DMS114 treated with DMSO at 0.1 percent for 48 hours (cell line): ENCODE measurements around the gene C2orf92.
"Not testable (repeated sequence)": the region's sequence is repeated elsewhere in the genome, so short reads cannot be mapped to it uniquely, and the experiment has no call there.

Experiments used
- DNase-seq: peaks from one replicate; lab custom pipeline; 2025; ENCODE audit not compliant: unreplicated experiment; lab: John Stamatoyannopoulos, UW

Gene C2orf92

DNA sequence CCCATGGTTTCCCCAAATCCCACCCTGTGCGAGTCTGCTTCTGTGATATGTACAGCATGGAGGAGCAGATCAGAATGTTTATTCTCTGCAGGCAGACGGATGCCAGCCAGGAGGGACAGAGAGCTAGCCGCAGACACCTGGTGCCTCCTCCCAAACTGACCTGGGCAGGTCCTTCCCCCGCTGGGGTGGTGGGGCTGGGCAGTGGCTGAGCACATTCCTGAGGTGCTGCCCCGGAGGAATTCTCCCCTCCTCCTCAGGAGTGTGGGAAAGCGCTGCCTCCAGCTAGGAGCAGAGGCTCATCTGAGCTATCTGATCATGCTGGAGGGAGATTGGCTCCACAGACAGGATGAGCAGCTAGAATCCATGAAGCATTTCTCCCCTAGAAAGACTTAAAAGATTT, 21.7 kb downstream of the C2orf92 start:
- no peak for DNase-seq

DNA sequence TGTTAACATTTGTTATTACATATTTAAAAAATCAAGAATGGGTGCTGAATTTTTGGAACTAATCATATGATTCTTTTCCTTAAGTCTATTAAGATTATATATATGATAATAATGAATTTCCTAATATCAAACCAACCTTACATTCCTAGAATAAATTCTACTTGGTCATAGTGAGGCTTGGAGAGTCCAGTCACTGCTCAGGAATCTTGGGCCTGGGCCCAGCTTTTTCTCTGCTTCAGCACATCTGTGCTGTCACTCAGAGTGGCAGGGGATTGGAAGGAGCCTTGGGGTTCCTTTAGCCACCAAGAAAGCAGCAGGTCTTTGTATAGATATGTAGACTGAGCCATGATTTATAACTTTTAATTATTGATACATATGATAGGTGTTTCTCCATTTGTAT, 24.0 kb downstream of the C2orf92 start:
- no peak for DNase-seq

DNA sequence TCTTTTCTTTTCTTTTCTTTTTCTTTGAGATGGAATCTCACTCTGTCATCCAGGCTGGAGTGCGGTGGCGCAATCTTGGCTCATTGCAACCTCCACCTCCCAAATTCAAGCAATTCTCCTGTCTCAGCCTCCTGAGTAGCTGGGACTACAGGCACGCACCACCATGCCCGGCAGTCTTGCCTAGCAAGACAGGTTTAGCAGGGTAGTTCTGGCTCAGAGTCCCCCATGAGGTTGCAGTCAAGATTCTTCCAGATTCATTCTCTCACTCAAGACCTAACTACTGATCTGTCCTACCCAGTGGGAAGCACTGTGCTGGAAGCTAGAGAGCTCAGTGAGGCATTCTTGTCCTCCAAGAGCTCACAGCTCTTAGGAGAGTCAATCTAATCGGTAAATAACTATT, 26.2 kb downstream of the C2orf92 start:
- DNase-seq: no peak

DNA sequence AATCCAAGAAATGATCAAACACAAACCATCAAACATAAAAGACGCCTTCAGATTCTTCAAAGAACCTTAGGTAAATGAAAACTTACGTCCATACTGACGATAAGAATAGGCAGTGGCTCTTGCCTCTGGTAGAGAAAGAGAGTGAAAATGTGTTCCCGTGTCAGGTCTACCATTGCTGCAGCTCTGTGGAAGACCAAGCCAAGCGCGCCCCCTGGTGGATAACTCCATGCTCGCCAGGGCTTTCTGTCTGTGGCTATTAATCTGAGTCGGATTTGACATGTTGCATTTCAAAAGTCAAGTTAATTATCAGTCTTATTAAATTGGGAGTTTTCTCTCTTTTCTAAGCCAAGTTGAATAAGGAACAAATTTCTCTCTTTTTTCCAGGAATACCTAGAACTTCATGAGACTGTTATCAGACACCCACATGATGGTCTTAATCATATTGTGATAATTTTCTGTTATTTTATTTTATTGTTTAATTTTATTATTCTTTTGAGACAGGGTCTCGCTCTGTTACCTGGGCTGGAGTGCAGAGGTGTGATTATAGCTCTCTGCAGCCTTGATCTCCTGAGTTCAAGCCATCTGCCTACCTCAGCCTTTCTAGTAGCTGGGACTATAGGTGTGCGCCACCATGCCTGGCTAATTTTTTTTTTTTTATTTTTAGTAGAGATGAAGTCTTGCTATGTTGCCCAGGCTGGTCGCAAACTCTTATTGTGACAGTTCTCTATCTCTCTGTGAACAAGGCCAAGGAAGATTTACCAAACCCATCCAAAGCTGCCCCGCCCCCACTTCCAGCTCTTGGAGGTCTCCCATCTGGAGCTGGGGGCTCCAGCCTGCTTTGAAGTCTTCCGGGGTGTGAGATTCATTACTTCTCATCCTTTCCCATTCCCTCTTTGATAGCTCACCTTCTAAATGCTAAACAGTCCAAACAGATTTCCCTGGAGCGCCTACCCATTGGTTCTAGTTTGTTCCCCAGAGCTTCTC, 28.0 kb downstream of the C2orf92 start:
- peak; percentile 81 for DNase-seq

- no peak for DNase-seq
These were observed 29.0 kb downstream of the C2orf92 start for GRCh38 chr2:97698530-97698929.

DNA sequence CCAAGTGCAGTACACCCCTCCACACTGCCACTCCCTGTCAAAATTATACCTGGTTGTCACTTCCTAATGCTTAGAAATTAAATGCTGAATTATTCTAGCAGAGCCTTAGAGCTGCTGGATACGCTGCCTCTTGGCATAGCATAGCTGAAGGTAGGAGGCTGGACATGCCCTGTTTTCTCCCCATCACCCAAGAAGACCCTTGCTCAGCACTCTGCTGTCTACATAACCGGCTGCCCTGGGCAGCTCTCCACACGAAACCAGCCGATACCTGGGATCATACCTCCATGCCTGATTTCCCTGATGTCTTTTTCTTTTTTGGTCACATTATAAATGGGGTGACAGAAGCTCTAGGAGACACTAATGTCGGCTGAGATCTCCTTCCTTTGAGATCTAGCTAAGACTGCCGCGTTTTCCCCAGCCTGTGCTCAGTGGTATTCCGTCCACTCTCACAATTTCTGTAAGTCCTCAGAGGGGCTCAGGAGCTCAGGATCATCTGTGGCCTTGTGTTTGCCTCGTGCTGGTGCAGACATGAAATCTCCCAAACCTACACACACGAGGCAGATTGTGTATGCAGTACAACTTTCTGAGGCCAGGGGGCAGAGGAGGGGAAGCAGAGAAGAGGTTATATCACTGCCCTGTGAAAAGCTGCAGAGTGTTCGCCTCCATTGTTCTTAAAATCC, 30.4 kb downstream of the C2orf92 start:
- DNase-seq: peak; percentile 61

GRCh38 chr2:97701186-97701585, 31.7 kb downstream of the C2orf92 start:
- no peak for DNase-seq

DNA sequence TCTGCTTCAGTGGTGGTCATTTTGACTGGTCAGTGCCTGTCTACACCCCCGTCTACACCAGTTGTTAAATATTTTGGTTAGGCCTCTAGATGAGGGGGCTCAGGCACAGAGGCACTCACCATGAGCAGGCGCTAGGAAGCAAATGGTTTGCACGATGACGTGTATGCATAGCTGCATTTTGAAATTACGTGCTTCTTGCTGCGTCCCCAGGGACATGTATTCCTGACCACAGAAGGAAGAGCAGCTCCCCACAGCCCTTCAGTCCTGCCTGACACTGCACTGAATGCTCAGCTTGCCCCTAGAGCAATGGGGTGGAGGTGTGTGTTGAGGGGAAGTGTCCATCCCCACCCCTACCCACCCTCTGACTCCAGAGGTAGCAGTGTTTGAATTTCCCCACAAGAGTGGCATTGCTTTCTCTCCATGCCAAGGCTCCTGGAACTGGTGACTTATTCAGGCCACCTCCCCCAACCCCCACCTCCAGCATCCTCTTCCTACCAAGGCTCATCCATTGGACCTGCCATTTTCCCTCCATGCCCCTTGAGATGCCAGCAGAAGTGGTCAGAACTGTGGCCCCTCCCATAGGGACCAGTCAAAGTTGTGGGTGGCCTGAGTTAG, 32.4 kb downstream of the C2orf92 start:
- DNase-seq: no peak

GRCh38 chr2:97702731-97703470, 33.4 kb downstream of the C2orf92 start:
- no peak for DNase-seq

DNA sequence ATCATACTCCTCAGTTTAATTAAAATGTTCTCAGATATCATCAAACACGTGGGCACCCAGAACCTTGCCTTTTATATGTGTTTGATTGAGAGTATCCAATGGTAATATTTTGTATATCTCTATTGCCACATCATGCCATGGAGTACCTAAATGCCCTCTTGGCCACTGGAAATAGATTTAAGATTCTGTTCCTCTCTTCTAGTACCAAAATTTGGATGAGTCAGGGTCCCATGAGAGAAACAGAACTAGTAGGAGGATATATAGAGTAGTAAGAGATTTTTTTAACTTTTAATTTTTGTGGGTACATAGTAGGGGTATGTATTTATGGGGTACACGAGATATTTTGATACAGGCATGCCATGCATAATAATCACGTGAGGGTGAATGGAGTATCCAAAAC, 34.2 kb downstream of the C2orf92 start:
- DNase-seq: no peak

DNA sequence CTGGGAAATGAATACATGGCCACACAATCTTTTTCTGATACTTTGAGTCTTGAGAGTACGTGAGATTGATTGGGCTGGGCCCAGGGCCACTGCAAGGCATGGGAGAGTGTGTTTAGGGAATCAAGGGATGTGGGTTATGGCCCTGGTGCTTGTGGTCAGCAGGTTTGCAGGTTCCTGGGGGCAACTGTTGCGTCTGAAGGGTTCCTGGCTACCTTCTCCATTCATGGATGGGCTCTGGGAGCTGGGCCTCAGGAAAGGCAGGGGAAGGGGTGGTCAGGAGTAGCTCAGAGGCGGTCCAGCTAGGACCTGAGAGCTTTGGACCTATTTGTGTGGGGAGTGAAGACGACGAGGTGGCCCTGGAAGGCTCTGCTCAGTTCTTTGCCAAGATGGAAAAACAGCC, 35.5 kb downstream of the C2orf92 start:
- no peak for DNase-seq

GRCh38 chr2:97706112-97706511, 36.6 kb downstream of the C2orf92 start:
- DNase-seq: no peak

DNA sequence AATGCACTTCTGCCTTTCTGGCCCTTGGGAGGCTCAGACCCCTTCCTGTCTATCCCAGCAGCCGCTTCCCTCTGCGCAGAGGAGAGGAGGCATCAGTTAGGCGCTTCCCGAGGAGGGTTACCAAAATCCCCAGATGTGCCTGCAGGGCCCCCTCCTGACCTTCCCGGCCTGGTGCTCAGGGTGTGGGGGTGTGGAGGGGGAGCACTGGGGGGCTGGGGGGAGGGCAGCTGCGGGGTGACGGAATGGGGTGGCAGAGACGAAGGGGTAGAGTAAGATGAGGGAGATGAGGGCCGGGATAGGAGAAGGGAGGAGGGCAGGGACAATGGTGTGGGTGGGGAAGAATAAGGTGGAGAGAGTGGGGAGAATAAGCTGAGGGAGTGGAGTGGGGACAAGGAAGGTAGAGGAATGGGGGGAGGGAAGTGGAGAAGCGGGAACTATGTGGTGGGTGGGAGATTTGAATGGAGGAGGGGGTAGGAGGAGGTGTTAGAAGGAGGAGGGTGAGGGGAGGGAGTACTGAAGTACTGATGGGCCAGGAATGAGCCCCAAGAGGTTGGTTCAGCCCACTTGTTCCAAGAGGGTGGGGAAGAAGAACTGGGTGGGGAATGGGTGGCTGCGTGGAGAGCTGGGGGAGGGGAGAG, 37.3 kb downstream of the C2orf92 start:
- DNase-seq: no peak

DNA sequence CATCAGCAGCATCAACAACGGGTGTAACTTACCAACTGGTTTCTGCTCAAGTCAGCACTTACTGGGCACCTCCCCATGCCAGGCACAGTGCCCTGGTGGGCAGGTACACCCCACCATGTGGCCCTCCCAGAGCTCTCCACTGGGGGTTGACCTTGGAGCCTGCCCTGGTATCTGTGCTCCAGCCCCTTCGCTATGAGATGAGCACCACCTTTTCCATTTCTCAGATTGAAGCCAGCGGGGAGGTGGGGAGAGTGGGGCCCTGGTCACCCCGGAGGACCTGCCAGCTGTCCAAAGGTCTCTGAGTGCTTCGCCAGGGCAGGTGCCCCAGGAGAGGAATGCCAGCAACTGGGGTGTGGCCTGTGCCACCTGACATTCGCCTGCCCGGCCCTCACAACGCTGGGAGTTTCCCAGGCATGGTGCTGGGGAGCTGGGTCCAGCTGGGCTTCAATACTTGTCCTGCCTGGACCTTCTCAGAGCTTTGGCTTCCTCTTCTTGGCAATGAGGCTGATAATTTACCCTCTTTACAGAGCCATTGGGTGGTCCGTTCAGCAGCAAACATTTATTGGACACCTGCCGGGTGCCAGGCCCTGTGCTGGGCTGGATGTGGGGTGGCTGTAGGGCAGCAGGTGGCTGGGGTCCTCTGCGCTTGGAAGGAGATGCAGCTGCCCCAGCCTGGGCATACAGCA, 38.0 kb downstream of the C2orf92 start:
- no peak for DNase-seq

DNA sequence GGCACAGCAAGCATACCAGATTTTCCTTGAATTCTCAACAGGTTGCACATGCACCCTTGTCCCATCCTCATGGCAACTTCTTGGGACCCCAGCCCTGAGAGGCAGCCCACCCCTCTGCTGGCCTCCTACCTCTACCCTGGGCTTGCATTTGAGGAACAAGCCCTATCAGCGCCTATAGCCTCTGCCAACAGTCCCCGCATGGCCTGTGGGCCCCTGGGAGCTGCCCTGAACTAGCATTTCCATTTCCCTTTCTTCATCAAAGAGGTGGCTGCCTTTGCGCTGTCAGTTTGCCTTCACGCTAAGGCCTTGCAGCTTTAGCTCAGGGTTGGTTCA, 38.5 kb downstream of the C2orf92 start:
- DNase-seq: no peak

DNA sequence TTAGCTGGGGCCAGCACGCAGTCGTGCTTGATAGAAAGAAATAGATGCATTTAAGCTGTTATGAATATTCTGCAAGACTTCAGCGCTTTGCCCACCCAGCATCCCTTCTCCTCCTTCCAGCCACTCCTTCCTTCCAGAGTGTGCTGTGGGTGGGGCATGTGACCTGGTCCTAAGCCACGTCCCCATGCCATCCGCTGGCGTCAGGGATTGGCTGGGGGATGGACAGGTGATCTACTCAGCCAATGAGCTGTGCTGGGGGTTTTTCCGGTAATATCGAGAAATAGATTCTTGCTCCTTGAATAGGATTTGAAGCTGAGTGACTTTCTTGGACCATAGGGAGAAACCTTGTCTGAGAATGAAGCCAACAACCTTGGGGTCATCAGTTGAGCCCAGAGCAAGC, 39.1 kb downstream of the C2orf92 start:
- DNase-seq: no peak

GRCh38 chr2:97711394-97711711, 41.8 kb downstream of the C2orf92 start:
- no peak for DNase-seq

DNA sequence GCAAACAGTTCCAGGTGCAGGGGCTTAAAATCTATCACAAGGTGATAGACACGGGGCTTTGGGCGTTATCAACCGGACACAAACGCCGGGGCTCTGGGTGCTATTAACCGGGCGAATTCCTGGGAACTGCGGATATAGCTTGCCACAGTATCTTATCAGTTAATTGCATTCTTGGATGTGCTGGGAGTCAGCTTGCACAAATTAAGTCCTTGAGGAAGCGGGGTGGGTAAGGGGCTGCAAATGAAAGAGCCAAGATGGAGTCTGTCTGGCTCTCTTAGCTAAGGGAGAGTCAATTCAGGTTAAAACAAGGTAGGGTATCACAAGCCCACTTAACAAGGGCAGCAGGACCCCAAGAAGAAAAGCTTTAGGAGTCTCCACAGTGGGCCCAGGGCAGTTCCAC, 42.7 kb downstream of the C2orf92 start:
- not testable (repeated sequence) for DNase-seq

GRCh38 chr2:97712693-97713295, 43.3 kb downstream of the C2orf92 start:
- DNase-seq: no peak
